Peyer's patch (tissue), 4 donors: ENCODE data around the gene NSMF.

Source experiments
- POLR2A ChIP-seq, 2 donors: fragments of 450-650 bp; IDR thresholded peaks; one replicate each; pipeline ENCODE4 v1.5.1; 2017; ENCODE audit warnings: antibody characterized with exemption in 2 of 2, mild to moderate bottlenecking in 2 of 2, moderate library complexity in 2 of 2
- TF ChIP-seq, protein P1 (sequence below), 6 experiments: fragments of 450-650 bp in 4 of 6; fragments of 200-600 bp in 2 of 6; sonication (generic) in 1 of 6; IDR thresholded peaks; one replicate each; pipeline ENCODE4 v1.5.1; 2017 to 2019; ENCODE audit warnings: antibody characterized with exemption in 6 of 6, mild to moderate bottlenecking in 3 of 6, moderate library complexity in 1 of 6

DNA sequence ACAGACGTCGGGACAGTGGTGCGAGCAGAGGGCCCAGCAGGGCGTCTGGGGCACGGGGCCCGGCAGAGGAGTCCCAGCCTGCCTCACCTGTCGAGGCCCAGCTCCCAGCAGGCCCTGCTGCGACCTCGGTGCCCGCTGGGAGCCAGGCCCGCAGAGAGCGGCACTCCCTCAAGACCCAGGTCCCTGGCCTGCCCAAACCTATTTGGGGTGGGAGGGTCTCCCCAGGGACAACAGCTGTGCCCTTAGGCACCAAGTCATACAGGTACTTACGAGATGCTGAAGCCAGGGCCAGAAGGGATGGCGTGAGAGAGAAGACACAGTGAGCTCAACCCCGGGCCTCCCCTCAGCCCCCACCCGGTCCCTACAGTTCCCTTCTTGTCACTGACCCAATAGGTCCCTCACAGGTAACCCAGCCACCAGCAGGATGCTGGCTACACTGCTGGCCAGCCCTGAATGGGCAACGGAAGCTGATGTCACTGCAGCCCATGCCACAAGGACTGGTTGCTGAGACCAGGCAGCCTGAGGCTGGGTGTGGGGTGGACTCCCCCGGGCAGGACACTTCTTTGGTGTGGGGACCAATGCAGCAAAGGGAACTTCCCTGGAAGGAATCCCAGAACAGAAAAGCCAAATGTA lies 3.7 kb downstream of the NSMF start:
- TF ChIP-seq POLR2A (IDR thresholded peaks at IDR 0.05): no peak
- TF ChIP-seq, protein P1, sequence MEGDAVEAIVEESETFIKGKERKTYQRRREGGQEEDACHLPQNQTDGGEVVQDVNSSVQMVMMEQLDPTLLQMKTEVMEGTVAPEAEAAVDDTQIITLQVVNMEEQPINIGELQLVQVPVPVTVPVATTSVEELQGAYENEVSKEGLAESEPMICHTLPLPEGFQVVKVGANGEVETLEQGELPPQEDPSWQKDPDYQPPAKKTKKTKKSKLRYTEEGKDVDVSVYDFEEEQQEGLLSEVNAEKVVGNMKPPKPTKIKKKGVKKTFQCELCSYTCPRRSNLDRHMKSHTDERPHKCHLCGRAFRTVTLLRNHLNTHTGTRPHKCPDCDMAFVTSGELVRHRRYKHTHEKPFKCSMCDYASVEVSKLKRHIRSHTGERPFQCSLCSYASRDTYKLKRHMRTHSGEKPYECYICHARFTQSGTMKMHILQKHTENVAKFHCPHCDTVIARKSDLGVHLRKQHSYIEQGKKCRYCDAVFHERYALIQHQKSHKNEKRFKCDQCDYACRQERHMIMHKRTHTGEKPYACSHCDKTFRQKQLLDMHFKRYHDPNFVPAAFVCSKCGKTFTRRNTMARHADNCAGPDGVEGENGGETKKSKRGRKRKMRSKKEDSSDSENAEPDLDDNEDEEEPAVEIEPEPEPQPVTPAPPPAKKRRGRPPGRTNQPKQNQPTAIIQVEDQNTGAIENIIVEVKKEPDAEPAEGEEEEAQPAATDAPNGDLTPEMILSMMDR (IDR thresholded peaks at IDR 0.05): no peak
